SU-DHL-6 (cell line): ENCODE results near the gene CCDC83.

Source experiments
- H2AFZ ChIP-seq: fragments of 200-600 bp; sonication (generic); 2 replicates; pipeline ENCODE4 v1.6.1; 2014; ENCODE audit warnings: low read depth, mild to moderate bottlenecking, moderate library complexity, mixed read lengths, antibody characterized with exemption, low read length; ENCODE audit not compliant: severe bottlenecking
- H3F3A ChIP-seq: fragments of 200-600 bp; shearing (Covaris generic); 2 replicates; pipeline ENCODE4 v1.6.0; 2016; ENCODE audit warnings: antibody characterized with exemption, mild to moderate bottlenecking; ENCODE audit not compliant: insufficient read depth
- H3K27ac ChIP-seq: fragments of 200-600 bp; sonication (generic); 2 replicates; pipeline ENCODE4 v1.5.1; 2016; ENCODE audit warnings: low read depth, mild to moderate bottlenecking, low read length, moderate library complexity, mixed read lengths
- H3K27me3 ChIP-seq: fragments of 200-600 bp; sonication (generic), shearing (Covaris generic); 2 replicates; pipeline ENCODE4 v1.6.0; 2014; ENCODE audit warnings: mild to moderate bottlenecking, low read length
- H3K36me3 ChIP-seq: fragments of 200-600 bp; sonication (generic); 2 replicates; pipeline ENCODE4 v1.6.1; 2014; ENCODE audit warnings: mild to moderate bottlenecking, low read length, mixed read lengths
- H3K4me2 ChIP-seq: fragments of 300-600, 200-600 bp; shearing (Covaris generic), sonication (generic); 2 replicates; pipeline ENCODE4 v1.6.0; 2014; ENCODE audit warnings: low read length, low read depth, mild to moderate bottlenecking; ENCODE audit not compliant: poor library complexity, severe bottlenecking
- H3K4me3 ChIP-seq: fragments of 200-600 bp; sonication (generic); 2 replicates; pipeline ENCODE4 v1.5.1; 2014; ENCODE audit warnings: antibody characterized with exemption, low read length, mild to moderate bottlenecking, mixed read lengths; ENCODE audit not compliant: insufficient read depth, poor library complexity, severe bottlenecking
- H3K79me2 ChIP-seq: fragments of 200-600 bp; sonication (generic); 2 replicates; pipeline ENCODE4 v1.6.1; 2014; ENCODE audit warnings: mild to moderate bottlenecking, low read length, moderate library complexity; ENCODE audit not compliant: insufficient read depth
- H3K9ac ChIP-seq: fragments of 200-600 bp; sonication (generic); 2 replicates; pipeline ENCODE4 v1.7.0; 2014; ENCODE audit warnings: mild to moderate bottlenecking, low read length
- H3K9me2 ChIP-seq: fragments of 200-600 bp; sonication (generic); replicated peaks from 2 replicates; pipeline ENCODE4 v1.6.1; 2014; ENCODE audit warnings: low read length; ENCODE audit not compliant: insufficient read depth
- H3K9me3 ChIP-seq: fragments of 200-600 bp; sonication (generic); 2 replicates; pipeline ENCODE4 v1.6.1; 2014; ENCODE audit warnings: low read length, mixed read lengths; ENCODE audit not compliant: insufficient read depth
- H4K20me1 ChIP-seq: fragments of 200-600 bp; sonication (generic); 2 replicates; pipeline ENCODE4 v1.6.1; 2014; ENCODE audit warnings: low read depth, mild to moderate bottlenecking, antibody characterized with exemption, low read length, moderate library complexity, mixed read lengths
- EZH2phosphoT487 ChIP-seq: fragments of 200-600 bp; sonication (generic), shearing (Covaris generic); conservative IDR thresholded peaks from 2 replicates; pipeline ENCODE4 v1.6.1; 2018; ENCODE audit warnings: mild to moderate bottlenecking, antibody characterized with exemption, low read length, moderate library complexity, mixed read lengths
- TF ChIP-seq, protein P1 (sequence below): fragments of 200-600 bp; sonication (generic); IDR thresholded peaks from one replicate; pipeline ENCODE4 v1.5.1; 2017; ENCODE audit warnings: antibody characterized with exemption, mild to moderate bottlenecking, low read length, moderate library complexity; ENCODE audit not compliant: insufficient read depth, poor library complexity, severe bottlenecking

CCDC83 gene

GRCh38 chr11:85874265-85874664, 19.1 kb downstream of the CCDC83 start:
- no peak overlapping the region for H3K4me3 ChIP-seq
- no peaks in the 10 kb centered on the region for H3K36me3 ChIP-seq
- no peaks in the 10 kb centered on the region for H3K9me2 ChIP-seq
- H4K20me1 ChIP-seq, result no peaks in the 10 kb centered on the region
- no peak overlapping the region for H3K27ac ChIP-seq
- H3K4me2 ChIP-seq, result no peak overlapping the region
- H3K9ac ChIP-seq, result no peak overlapping the region
- H2AFZ ChIP-seq, result no peak overlapping the region
- no peak for TF ChIP-seq EZH2phosphoT487
- TF ChIP-seq, protein P1, sequence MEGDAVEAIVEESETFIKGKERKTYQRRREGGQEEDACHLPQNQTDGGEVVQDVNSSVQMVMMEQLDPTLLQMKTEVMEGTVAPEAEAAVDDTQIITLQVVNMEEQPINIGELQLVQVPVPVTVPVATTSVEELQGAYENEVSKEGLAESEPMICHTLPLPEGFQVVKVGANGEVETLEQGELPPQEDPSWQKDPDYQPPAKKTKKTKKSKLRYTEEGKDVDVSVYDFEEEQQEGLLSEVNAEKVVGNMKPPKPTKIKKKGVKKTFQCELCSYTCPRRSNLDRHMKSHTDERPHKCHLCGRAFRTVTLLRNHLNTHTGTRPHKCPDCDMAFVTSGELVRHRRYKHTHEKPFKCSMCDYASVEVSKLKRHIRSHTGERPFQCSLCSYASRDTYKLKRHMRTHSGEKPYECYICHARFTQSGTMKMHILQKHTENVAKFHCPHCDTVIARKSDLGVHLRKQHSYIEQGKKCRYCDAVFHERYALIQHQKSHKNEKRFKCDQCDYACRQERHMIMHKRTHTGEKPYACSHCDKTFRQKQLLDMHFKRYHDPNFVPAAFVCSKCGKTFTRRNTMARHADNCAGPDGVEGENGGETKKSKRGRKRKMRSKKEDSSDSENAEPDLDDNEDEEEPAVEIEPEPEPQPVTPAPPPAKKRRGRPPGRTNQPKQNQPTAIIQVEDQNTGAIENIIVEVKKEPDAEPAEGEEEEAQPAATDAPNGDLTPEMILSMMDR, result no peak
- no peaks in the 10 kb centered on the region for H3K9me3 ChIP-seq
- H3K79me2 ChIP-seq, result no peaks in the 10 kb centered on the region
- no peaks in the 10 kb centered on the region for H3K27me3 ChIP-seq
- H3F3A ChIP-seq, result no peaks in the 10 kb centered on the region

GRCh38 chr11:85875505-85875904, 20.3 kb downstream of the CCDC83 start:
- Histone ChIP-seq H3K27ac (no peak overlapping the region), H3K9me2 (no peaks in the 10 kb centered on the region), H3F3A (no peaks in the 10 kb centered on the region), H3K36me3 (no peaks in the 10 kb centered on the region), H4K20me1 (no peaks in the 10 kb centered on the region), H3K79me2 (no peaks in the 10 kb centered on the region), H2AFZ (no peak overlapping the region), H3K9me3 (no peaks in the 10 kb centered on the region), H3K9ac (no peak overlapping the region), H3K27me3 (no peaks in the 10 kb centered on the region), H3K4me2 (no peak overlapping the region), H3K4me3 (no peak overlapping the region)
- TF ChIP-seq, protein P1, result no peak
- TF ChIP-seq EZH2phosphoT487, result no peak

DNA sequence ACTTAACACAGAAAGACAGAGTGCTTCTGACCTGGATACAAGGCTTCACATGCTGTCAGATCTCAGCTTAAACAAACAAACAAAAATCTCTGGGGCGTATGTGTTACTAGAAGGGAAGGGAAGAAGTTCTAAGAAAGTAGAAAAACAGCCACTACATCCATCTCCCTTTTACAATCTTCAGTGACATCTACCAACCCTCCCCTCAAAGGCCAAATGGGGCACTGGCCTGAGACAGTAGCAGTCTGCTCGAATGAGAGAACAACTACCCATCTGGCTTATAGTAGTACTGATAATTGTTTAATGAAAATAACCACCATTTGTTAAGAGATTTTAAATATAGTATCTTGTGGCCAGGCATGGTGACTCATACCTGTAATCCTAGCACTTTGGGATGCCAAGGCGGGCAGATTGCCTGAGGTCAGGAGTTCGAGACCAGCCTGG, 29.4 kb downstream of the CCDC83 start:
- Histone ChIP-seq H3K36me3 (no peaks in the 10 kb centered on the region), H3K9me3 (no peaks in the 10 kb centered on the region), H3K9me2 (no peaks in the 10 kb centered on the region), H3K79me2 (no peaks in the 10 kb centered on the region), H3K4me2 (no peak overlapping the region), H2AFZ (no peak overlapping the region), H4K20me1 (no peaks in the 10 kb centered on the region), H3K27me3 (no peaks in the 10 kb centered on the region), H3K4me3 (no peak overlapping the region), H3K9ac (no peak overlapping the region), H3K27ac (no peak overlapping the region), H3F3A (no peaks in the 10 kb centered on the region)
- TF ChIP-seq, protein P1, result no peak
- no peak for TF ChIP-seq EZH2phosphoT487
